Pancreas (tissue), 10 donors: ENCODE data around the gene IL3. TPM values are rescaled to one million over a fixed set of nuclear protein-coding genes. Genes with fewer than 3 reads are reported as not detected.

Source experiments
- ATAC-seq, 4 donors: fragments of 200-7000 bp; cut with Tn5 transposase; one replicate each; pipeline versions ENCODE4 v1.8.0 to v1.9.1; 2020; ENCODE audit warnings: mild to moderate bottlenecking in 4 of 4, moderate library complexity in 4 of 4
- DNase-seq, 6 donors: peaks; one replicate each; pipeline ENCODE4 v3.0.0-alpha.2; 2020
- FAIRE-seq: peaks from 2 replicates; lab custom pipeline; 2012; peaks lifted over from hg19 to GRCh38; lab: Jason Lieb, UNC
- H3K27ac ChIP-seq, 4 donors: fragments of 200-600 bp; sonication (generic); 1 replicate in 3 of 4; 2 replicates in 1 of 4; pipeline versions ENCODE4 v1.5.0 to v1.8.0; 2020
- H3K27me3 ChIP-seq, 4 donors: fragments of 200-600 bp; one replicate each; pipeline ENCODE4 v1.8.0; 2021
- H3K36me3 ChIP-seq, 3 donors: fragments of 200-600 bp; sonication (generic) in 1 of 3; one replicate each; pipeline versions ENCODE4 v1.5.0 to v1.8.0; 2020 to 2021
- H3K4me1 ChIP-seq, 3 donors: fragments of 200-600 bp; one replicate each; pipeline ENCODE4 v1.8.0; 2021
- H3K4me3 ChIP-seq, 4 donors: fragments of 200-600 bp; sonication (generic) in 2 of 4; one replicate each; pipeline versions ENCODE4 v1.5.0 to v1.8.0; 2020 to 2021
- H3K9me3 ChIP-seq, 4 donors: fragments of 200-600 bp; one replicate each; pipeline ENCODE4 v1.8.0; 2021
- CTCF ChIP-seq, 4 donors: fragments of 200-600 bp; sonication (generic) in 3 of 4; IDR thresholded peaks; one replicate each; pipeline versions ENCODE4 v1.5.0 to v1.8.0; 2021; ENCODE audit warnings: antibody characterized with exemption in 4 of 4
- WGBS, 2 donors: extraction: QIAGEN DNeasy Blood & Tissue Kit; methylation state at CpG; one replicate each; pipeline ENCODE4 v1.1.7; 2013; 5-methylcytosine and 5-hydroxymethylcytosine counted together
- intact Hi-C, 3 donors: fragments of 100-400 bp; cut with DNase I; formaldehyde crosslinking; loops; one replicate each; pipeline versions ENCODE4 v1.11.1 to v1.14.2; 2022
- polyA plus RNA-seq, 2 donors: library from polyadenylated mRNA; stranded (reverse); fragments of 200-250 nt; gene quantifications; one replicate each; pipeline ENCODE4 v1.2.3, GENCODE V29; 2013
- total RNA-seq, 6 donors: library from RNA; stranded (reverse); fragmentation: NEBNext Ultra II Directional in 4 of 6; extraction: Animal tissue kit (Norgen Biotek cat#: 25700) in 4 of 6; gene quantifications; one replicate each; pipeline versions ENCODE4 v1.2.1 to v1.2.4, GENCODE V29; 2021 to 2023
- donor health status: healthy with polysubstance abuse.
- donor health status: DM: no; HTN: no; CAD: no; lungs with moderate emphysema.
- donor health status: DM: no; HTN: no; CAD: no.
- donor health status: control.
- donor health status: control.
- donor health status: Bipolar disorder and iron deficiency.
- donor health status: DM: yes; HTN: yes; CAD: no.
- donor health status: DM: no; HTN: no; CAD: no.
- donor health status: DM: no; HTN: no; CAD: no.
- donor health status: DM: yes; HTN: yes; CAD: no.

Gene IL3
- total and polyA plus RNA-seq, 8 donors: not detected

DNA sequence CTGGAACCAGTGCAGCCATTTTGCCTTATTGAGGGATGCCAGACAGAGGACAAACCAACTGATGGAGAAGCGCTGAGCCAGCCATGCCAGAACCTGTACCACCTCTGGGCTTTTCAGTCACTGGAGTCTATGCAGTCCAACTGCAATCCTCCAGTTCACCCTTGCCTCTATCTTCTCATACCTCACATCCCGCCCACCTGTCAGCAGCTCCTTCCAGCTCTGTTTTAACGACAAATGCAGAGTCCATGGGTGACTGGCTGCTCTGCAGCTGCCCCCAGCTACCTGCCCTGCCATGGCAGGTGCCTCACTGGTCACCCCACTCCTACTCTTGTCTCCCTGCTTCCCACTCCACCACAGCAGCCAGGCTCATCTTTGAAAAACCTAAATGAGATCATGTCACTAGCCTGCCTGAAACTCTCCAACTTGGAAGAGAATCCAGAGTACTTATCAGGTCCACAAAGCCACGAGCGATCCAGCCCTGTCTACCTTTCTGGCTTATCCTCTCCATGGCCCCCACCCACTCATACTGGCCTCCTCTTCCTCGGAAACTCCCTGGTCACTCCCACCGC, 35.0 kb upstream of the IL3 start:
- Histone ChIP-seq H3K9me3 (no peaks in the 10 kb centered on the region), H3K4me3 (no peak overlapping the region), H3K4me1 (no peaks in the 10 kb centered on the region), H3K36me3 (no peaks in the 10 kb centered on the region), H3K27me3 (no peaks in the 10 kb centered on the region), H3K27ac (no peak overlapping the region)
- intact Hi-C loops: no loop called here
- TF ChIP-seq CTCF (IDR thresholded peaks at IDR 0.05): no peak
- ATAC-seq: no peak
- 77 to 85% methylated on average over 7 of the region's 7 CpGs for WGBS, 2 donors
- FAIRE-seq: no peak
- DNase-seq: no peak

DNA sequence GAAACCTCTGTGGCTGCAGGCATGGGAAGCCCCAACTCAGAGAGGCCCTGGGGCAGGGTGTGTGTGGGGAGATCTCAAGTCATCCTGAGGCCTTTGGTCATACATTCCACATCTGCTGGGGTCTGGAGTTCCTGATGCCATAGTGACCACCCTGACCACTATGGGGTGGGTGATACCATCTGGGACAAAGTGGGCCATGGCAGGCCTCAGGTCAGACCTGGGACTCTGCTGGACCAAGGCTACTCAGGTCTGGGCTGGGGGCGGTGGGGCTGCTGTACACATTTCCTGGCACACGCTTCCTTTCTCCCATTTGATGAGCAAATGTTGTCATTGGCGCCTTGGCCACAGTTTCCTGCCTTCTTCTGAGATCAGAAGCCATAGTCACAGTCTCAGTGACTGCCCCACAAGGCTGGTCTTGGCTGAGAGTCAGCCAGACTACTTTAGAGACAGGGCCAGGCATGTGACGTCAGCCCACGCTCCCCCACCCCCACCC, 33.9 kb upstream of the IL3 start:
- 75 to 76% methylated on average over 5 of the region's 5 CpGs for WGBS, 2 donors
- TF ChIP-seq CTCF (IDR thresholded peaks at IDR 0.05): no peak
- Histone ChIP-seq H3K27me3 (no peaks in the 10 kb centered on the region), H3K36me3 (no peaks in the 10 kb centered on the region), H3K4me3 (no peak overlapping the region), H3K27ac (no peak overlapping the region), H3K9me3 (no peaks in the 10 kb centered on the region), H3K4me1 (no peaks in the 10 kb centered on the region)
- ATAC-seq (no peak), FAIRE-seq (no peak), DNase-seq (no peak)
- intact Hi-C loops: no loop called here

DNA sequence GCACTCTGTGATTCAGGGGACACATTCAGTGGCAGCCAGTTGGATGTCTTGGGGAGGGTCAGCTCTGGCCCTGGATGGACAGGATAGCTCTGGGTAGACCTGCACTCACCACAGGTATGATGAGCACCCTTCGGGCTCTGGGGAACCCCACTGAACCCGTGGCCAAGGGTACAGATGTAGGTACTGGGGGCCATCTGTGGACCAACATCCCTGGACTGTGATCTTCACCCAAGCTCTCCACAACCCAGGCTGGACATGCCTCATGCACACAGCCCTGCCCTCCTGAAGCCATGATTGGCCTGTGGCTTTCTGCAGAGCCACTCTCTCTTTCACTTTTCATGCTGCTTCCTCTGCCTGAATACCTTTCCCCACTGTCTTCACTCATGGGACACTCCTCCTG, 33.4 kb upstream of the IL3 start:
- 66 to 75% methylated on average over 2 of the region's 2 CpGs for WGBS, 2 donors

GRCh38 chr5:132029609-132030330, 30.7 kb upstream of the IL3 start:
- FAIRE-seq (no peak), ATAC-seq (no peak), DNase-seq (no peak)
- H3K4me1 ChIP-seq: no peaks in the 10 kb centered on the region
- H3K27me3 ChIP-seq: no peaks in the 10 kb centered on the region
- H3K4me3 ChIP-seq: no peak overlapping the region
- H3K36me3 ChIP-seq: no peaks in the 10 kb centered on the region
- no peak for TF ChIP-seq CTCF (IDR thresholded peaks at IDR 0.05)
- 64 to 71% methylated on average over 4 of the region's 4 CpGs for WGBS, 2 donors
- H3K27ac ChIP-seq: no peak overlapping the region
- intact Hi-C loops: no loop called here
- H3K9me3 ChIP-seq: no peaks in the 10 kb centered on the region

More for the DNA sequence above, 33.4 kb upstream of the IL3 start:
- Histone ChIP-seq H3K9me3 (no peaks in the 10 kb centered on the region), H3K4me1 (no peaks in the 10 kb centered on the region), H3K4me3 (no peak overlapping the region), H3K36me3 (no peaks in the 10 kb centered on the region), H3K27me3 (no peaks in the 10 kb centered on the region), H3K27ac (no peak overlapping the region)
- intact Hi-C loops: no loop called here
- no peak for FAIRE-seq
- ATAC-seq: no peak
- DNase-seq: peak in 1 of 6 donors; percentile 2
- no peak for TF ChIP-seq CTCF (IDR thresholded peaks at IDR 0.05)

- Histone ChIP-seq H3K36me3 (no peaks in the 10 kb centered on the region), H3K27me3 (no peaks in the 10 kb centered on the region), H3K4me1 (no peaks in the 10 kb centered on the region), H3K4me3 (no peak overlapping the region), H3K27ac (no peak overlapping the region), H3K9me3 (no peaks in the 10 kb centered on the region)
- no peak for TF ChIP-seq CTCF (IDR thresholded peaks at IDR 0.05)
- 78 to 91% methylated on average over 2 of the region's 2 CpGs for WGBS, 2 donors
- no peak for DNase-seq
- no peak for FAIRE-seq
- intact Hi-C loops: no loop called here
- no peak for ATAC-seq
Measured at GRCh38 chr5:132030610-132031009, 29.8 kb upstream of the IL3 start.
